Measurements from ENCODE around the gene ARL8A.

DNA sequence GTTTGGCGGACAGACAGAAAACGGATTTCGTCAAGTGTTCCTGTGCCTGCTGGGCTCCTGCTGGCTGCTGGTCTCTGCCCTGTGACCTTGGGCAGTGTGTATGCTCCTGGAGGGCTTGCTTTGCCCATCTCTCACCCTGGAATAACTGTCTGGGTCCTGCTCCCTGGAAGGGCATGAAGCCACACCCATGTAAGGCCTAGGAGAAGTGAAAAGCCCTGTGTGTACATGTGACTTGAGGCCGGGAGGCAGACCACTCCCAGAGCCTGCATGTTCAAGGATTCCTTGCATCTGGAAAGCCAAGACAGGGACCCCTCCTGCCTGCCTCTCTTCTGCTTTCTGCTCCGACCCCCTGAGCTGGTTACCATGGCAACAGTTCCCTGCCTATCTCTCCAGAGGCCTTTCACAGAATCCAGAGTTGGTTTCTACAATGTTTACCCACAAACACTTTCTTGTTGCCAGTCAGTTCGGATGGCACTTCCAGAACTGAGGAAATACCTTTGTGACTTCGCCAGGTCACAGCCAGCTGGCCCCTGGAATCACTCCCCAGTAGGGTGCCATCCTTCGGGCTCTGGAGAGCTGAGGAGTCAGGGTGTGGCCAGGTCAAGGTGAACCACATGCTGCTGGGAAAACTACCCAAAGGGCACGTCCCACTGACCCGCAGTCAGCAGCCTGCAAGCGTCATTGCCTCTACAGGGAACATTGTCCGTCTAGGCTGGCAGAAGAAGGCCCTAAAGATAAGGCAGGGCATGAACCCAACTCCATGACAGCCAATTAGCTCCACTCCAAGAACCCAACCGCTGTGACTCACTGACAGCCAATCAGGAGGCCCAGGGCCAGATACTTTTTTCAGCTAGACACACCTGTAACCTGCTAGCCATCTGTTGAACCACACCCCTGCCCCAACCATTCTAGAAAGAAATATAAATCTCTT is 36.5 kb downstream of the ARL8A start:
- TF ChIP-seq, protein P1, sequence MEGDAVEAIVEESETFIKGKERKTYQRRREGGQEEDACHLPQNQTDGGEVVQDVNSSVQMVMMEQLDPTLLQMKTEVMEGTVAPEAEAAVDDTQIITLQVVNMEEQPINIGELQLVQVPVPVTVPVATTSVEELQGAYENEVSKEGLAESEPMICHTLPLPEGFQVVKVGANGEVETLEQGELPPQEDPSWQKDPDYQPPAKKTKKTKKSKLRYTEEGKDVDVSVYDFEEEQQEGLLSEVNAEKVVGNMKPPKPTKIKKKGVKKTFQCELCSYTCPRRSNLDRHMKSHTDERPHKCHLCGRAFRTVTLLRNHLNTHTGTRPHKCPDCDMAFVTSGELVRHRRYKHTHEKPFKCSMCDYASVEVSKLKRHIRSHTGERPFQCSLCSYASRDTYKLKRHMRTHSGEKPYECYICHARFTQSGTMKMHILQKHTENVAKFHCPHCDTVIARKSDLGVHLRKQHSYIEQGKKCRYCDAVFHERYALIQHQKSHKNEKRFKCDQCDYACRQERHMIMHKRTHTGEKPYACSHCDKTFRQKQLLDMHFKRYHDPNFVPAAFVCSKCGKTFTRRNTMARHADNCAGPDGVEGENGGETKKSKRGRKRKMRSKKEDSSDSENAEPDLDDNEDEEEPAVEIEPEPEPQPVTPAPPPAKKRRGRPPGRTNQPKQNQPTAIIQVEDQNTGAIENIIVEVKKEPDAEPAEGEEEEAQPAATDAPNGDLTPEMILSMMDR (IDR thresholded peaks at IDR 0.05 in 8 of 11, conservative IDR thresholded peaks at IDR 0.05 in 3 of 11), result no peak
- TF ChIP-seq POLR2AphosphoS5 (IDR thresholded peaks at IDR 0.05) (no peak), POLR2A (IDR thresholded peaks at IDR 0.05) (no peak)
